ENCODE results near the gene MPC2.

DNA sequence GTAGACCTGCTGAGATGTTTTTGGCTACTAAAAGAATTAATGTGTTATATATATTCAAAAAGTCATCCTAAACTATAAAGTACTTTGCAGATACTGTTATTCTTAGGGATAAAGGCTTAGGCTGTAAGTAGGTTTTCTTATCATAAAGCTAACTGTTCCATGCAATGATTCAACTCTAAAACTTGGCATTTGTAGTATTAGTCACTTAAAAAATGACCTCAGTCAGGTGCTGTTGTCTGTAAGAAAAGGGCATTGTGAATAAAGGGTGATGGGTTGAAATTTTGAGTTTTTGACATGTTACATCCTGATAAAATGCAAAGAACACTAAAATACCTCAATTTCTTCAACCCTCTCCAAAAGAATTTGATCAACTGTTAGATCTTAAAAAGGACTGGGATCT lies 55.8 kb downstream of the MPC2 start:
- no peak for TF ChIP-seq CTCF (IDR thresholded peaks at IDR 0.05)
- TF ChIP-seq ZFX (IDR thresholded peaks at IDR 0.05; ENCODE audit: borderline replicate concordance), result no peak
